Measurements from ENCODE around the gene PURB. TPM values are rescaled to one million over a fixed set of nuclear protein-coding genes. Genes with fewer than 3 reads are reported as not detected.

PURB gene
- total and polyA plus RNA-seq, 2 experiments from 2014 or later: 3.5 to 25.5 TPM

GRCh38 chr7:44881066-44881600, 4.2 kb downstream of the PURB start:
- H2AFZ ChIP-seq: no peak overlapping the region
- H3K27me3 ChIP-seq: no peaks in the 10 kb centered on the region
- H3K36me3 ChIP-seq (replicated peaks; ENCODE audit: insufficient read depth, low read depth): no peaks in the 10 kb centered on the region
- peaks cover 61% of the 10 kb centered on the region for H4K20me1 ChIP-seq (ENCODE audit: insufficient read depth, poor library complexity, severe bottlenecking)
- TF ChIP-seq EZH2 (IDR thresholded peaks at IDR 0.05; ENCODE audit: borderline replicate concordance) (no peak), CTCF (IDR thresholded peaks at IDR 0.05; ENCODE audit: poor library complexity) (no peak), EZH2phosphoT487 (IDR thresholded peaks at IDR 0.05; ENCODE audit: low read depth, severe bottlenecking, unreplicated experiment) (no peak)
- H3K9me3 ChIP-seq (ENCODE audit: low read depth): no peaks in the 10 kb centered on the region
- peak overlapping the region; percentile 17 for H3K4me3 ChIP-seq
- DNase-seq (ENCODE audit: low spot score): no peak
- H3K4me2 ChIP-seq: peak overlapping the region; percentile 92
- peaks cover 65% of the 10 kb centered on the region for H3K79me2 ChIP-seq
- H3K4me1 ChIP-seq (ENCODE audit: insufficient read depth): peaks cover 40% of the 10 kb centered on the region
- H3K27ac ChIP-seq: no peak overlapping the region
- H3K9me2 ChIP-seq (replicated peaks; ENCODE audit: insufficient read depth): no peaks in the 10 kb centered on the region
- WGBS (ENCODE audit: low lambda C conversion rate, missing lambda C conversion rate): 90% methylated on average over 1 of the region's 1 CpG

- Histone ChIP-seq H3K79me2 (peaks cover 65% of the 10 kb centered on the region), H3K4me3 (peak overlapping the region; percentile 17), H3K27ac (no peak overlapping the region), H3K4me1 (ENCODE audit: insufficient read depth) (peaks cover 40% of the 10 kb centered on the region), H3K27me3 (no peaks in the 10 kb centered on the region), H3K9me3 (ENCODE audit: low read depth) (no peaks in the 10 kb centered on the region), H4K20me1 (ENCODE audit: insufficient read depth, poor library complexity, severe bottlenecking) (peaks cover 61% of the 10 kb centered on the region), H3K4me2 (peak overlapping the region; percentile 92), H2AFZ (no peak overlapping the region), H3K9me2 (replicated peaks; ENCODE audit: insufficient read depth) (no peaks in the 10 kb centered on the region), H3K36me3 (replicated peaks; ENCODE audit: insufficient read depth, low read depth) (no peaks in the 10 kb centered on the region)
- no peak for DNase-seq (ENCODE audit: low spot score)
- TF ChIP-seq CTCF (IDR thresholded peaks at IDR 0.05; ENCODE audit: poor library complexity) (no peak), EZH2phosphoT487 (IDR thresholded peaks at IDR 0.05; ENCODE audit: low read depth, severe bottlenecking, unreplicated experiment) (no peak), EZH2 (IDR thresholded peaks at IDR 0.05; ENCODE audit: borderline replicate concordance) (no peak)
- WGBS (ENCODE audit: low lambda C conversion rate, missing lambda C conversion rate): 78% methylated on average over 4 of the region's 4 CpGs
Measured at GRCh38 chr7:44880317-44881018, 4.9 kb downstream of the PURB start.

GRCh38 chr7:44876393-44876792, 8.9 kb downstream of the PURB start:
- Histone ChIP-seq H3K27me3 (no peaks in the 10 kb centered on the region), H2AFZ (no peak overlapping the region), H3K4me3 (no peak overlapping the region), H3K36me3 (replicated peaks; ENCODE audit: insufficient read depth, low read depth) (no peaks in the 10 kb centered on the region), H3K4me1 (ENCODE audit: insufficient read depth) (peaks cover 12% of the 10 kb centered on the region), H3K79me2 (peaks cover 32% of the 10 kb centered on the region), H4K20me1 (ENCODE audit: insufficient read depth, poor library complexity, severe bottlenecking) (peaks cover 30% of the 10 kb centered on the region), H3K27ac (no peak overlapping the region), H3K9me2 (replicated peaks; ENCODE audit: insufficient read depth) (no peaks in the 10 kb centered on the region), H3K4me2 (no peak overlapping the region), H3K9me3 (ENCODE audit: low read depth) (no peaks in the 10 kb centered on the region)
- TF ChIP-seq EZH2phosphoT487 (IDR thresholded peaks at IDR 0.05; ENCODE audit: low read depth, severe bottlenecking, unreplicated experiment) (no peak), CTCF (IDR thresholded peaks at IDR 0.05; ENCODE audit: poor library complexity) (no peak), EZH2 (IDR thresholded peaks at IDR 0.05; ENCODE audit: borderline replicate concordance) (no peak)
- WGBS (ENCODE audit: low lambda C conversion rate, missing lambda C conversion rate): 90% methylated on average over 4 of the region's 4 CpGs
- no peak for DNase-seq (ENCODE audit: low spot score)
